Activated naive CD4-positive, alpha-beta T cell treated with anti-CD3 and anti-CD28 coated beads, Interleukin-2, amount 10 ng/mL, durations not matched to agents 7 days and 5 days (primary cell): ENCODE measurements around the gene BMP4.

Experiments
- CTCF ChIA-PET: fragments of 350-600 bp; sonication (Branson Sonifier 250); formaldehyde crosslinking; loops from one replicate; lab custom pipeline; 2021; ENCODE audit warnings: antibody characterized with exemption; lab: Charles Lee
- DNase-seq: peaks from one replicate; pipeline ENCODE4 v3.0.0-alpha.2; 2020
- H3K27ac Mint-ChIP-seq: one replicate; pipeline ENCODE4 v1.8.0; 2021; ENCODE audit warnings: mild to moderate bottlenecking, moderate library complexity, mixed read lengths
- H3K27me3 Mint-ChIP-seq: one replicate; pipeline ENCODE4 v1.8.0; 2021; ENCODE audit warnings: mild to moderate bottlenecking, mixed read lengths
- H3K36me3 Mint-ChIP-seq: one replicate; pipeline ENCODE4 v1.8.0; 2021; ENCODE audit warnings: mixed read lengths
- H3K4me1 Mint-ChIP-seq: one replicate; pipeline ENCODE4 v1.8.0; 2021; ENCODE audit warnings: mixed read lengths
- H3K4me3 Mint-ChIP-seq: one replicate; pipeline ENCODE4 v1.8.0; 2021; ENCODE audit warnings: mild to moderate bottlenecking, moderate library complexity, mixed read lengths
- H3K9me3 Mint-ChIP-seq: one replicate; pipeline ENCODE4 v1.8.0; 2021; ENCODE audit warnings: mixed read lengths

BMP4 gene

DNA sequence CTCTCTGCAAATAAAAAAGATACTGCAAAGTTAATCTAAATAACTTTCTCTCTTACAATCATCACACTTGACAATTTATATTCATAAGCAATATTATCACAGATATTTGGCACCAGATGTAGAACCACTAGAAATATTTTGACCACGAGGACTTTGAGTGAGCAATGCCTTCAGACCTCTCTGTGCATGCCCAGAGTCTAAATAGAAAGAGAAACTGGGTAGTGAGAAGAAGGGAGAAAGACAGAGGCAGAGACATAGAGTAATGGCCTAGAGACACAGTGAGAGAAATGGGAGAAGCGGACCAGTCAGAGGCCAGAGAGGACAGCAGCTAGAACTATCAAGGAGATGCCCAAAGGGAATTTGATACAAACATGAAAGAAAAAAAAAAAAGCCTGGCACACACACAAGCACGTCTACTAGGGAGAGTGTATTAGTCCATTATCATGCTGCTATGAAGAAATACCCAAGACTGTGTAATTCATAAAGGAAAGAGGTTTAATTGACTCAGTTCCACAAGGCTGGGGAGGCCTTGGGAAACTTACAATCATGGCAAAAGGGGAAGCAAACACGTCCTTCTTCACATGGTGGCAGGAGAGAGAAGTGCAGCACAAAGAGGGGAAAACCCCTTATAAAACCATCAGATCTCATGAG lies 41.1 kb downstream of the BMP4 start:
- H3K27ac Mint-ChIP-seq: no peak overlapping the region
- H3K9me3 Mint-ChIP-seq: peaks cover 2% of the 10 kb centered on the region
- H3K4me1 Mint-ChIP-seq: no peaks in the 10 kb centered on the region
- no peak overlapping the region for H3K4me3 Mint-ChIP-seq
- DNase-seq: no peak
- CTCF ChIA-PET: no interaction called here
- H3K36me3 Mint-ChIP-seq: no peaks in the 10 kb centered on the region
- H3K27me3 Mint-ChIP-seq: no peaks in the 10 kb centered on the region

- Mint-ChIP-seq H3K36me3 (no peaks in the 10 kb centered on the region), H3K27ac (no peak overlapping the region), H3K27me3 (no peaks in the 10 kb centered on the region), H3K4me3 (no peak overlapping the region), H3K9me3 (peaks cover 2% of the 10 kb centered on the region), H3K4me1 (no peaks in the 10 kb centered on the region)
- no peak for DNase-seq
- CTCF ChIA-PET: no interaction called here
Observed at GRCh38 chr14:53912021-53912420, 44.6 kb downstream of the BMP4 start.

DNA sequence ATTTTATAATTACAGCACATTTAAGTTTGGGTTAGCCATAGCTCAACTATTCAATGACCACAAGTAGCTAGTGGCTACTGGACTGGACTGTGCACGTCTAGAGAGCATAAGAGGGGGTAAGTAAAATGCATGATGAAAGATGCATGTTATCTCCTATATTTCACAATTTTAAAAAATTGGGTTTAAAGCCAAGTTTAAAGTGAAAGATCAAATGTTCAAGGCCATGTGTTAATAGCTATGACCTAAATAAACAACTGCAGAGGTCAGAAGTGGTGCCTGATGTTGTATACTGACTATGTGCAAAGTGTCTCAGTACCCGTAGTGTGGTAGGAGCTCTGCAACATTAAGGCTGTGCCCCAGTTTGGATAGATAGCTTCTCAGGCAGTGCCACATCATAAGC lies 48.2 kb downstream of the BMP4 start:
- H3K4me1 Mint-ChIP-seq: no peaks in the 10 kb centered on the region
- CTCF ChIA-PET: no interaction called here
- H3K4me3 Mint-ChIP-seq: no peak overlapping the region
- H3K36me3 Mint-ChIP-seq: no peaks in the 10 kb centered on the region
- no peaks in the 10 kb centered on the region for H3K27me3 Mint-ChIP-seq
- DNase-seq: no peak
- no peak overlapping the region for H3K27ac Mint-ChIP-seq
- peaks cover 2% of the 10 kb centered on the region for H3K9me3 Mint-ChIP-seq

DNA sequence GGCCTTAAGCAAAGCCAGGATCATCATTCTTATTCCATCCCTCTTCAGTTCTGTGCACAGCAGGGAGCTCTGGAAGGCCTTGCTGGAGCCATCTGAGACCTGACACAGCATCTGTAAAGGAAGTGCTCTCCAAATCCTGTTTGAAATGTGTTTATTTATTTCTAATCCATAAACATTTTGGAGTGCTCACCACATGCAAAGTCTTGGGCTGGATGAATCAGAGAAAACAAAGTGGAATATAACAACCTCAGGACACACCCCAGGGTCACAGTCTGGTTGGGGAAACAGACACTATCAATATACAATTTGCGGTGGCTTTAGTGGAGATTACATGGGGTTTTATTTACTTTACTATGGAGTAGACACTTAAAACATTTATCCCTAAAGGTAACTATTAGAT lies 54.3 kb downstream of the BMP4 start:
- Mint-ChIP-seq H3K36me3 (no peaks in the 10 kb centered on the region), H3K27me3 (no peaks in the 10 kb centered on the region), H3K27ac (no peak overlapping the region), H3K4me1 (no peaks in the 10 kb centered on the region), H3K9me3 (no peaks in the 10 kb centered on the region), H3K4me3 (no peak overlapping the region)
- CTCF ChIA-PET: no interaction called here
- no peak for DNase-seq

GRCh38 chr14:53900499-53900898 lies 56.1 kb downstream of the BMP4 start:
- no peak overlapping the region for H3K27ac Mint-ChIP-seq
- CTCF ChIA-PET: no interaction called here
- no peak for DNase-seq
- no peaks in the 10 kb centered on the region for H3K4me1 Mint-ChIP-seq
- no peaks in the 10 kb centered on the region for H3K9me3 Mint-ChIP-seq
- no peak overlapping the region for H3K4me3 Mint-ChIP-seq
- no peaks in the 10 kb centered on the region for H3K27me3 Mint-ChIP-seq
- no peaks in the 10 kb centered on the region for H3K36me3 Mint-ChIP-seq
